ENCODE data around the gene DGCR6L.
"Not testable (repeated sequence)": the region's sequence is repeated elsewhere in the genome, so short reads cannot be mapped to it uniquely, and the experiment has no call there.

DNA sequence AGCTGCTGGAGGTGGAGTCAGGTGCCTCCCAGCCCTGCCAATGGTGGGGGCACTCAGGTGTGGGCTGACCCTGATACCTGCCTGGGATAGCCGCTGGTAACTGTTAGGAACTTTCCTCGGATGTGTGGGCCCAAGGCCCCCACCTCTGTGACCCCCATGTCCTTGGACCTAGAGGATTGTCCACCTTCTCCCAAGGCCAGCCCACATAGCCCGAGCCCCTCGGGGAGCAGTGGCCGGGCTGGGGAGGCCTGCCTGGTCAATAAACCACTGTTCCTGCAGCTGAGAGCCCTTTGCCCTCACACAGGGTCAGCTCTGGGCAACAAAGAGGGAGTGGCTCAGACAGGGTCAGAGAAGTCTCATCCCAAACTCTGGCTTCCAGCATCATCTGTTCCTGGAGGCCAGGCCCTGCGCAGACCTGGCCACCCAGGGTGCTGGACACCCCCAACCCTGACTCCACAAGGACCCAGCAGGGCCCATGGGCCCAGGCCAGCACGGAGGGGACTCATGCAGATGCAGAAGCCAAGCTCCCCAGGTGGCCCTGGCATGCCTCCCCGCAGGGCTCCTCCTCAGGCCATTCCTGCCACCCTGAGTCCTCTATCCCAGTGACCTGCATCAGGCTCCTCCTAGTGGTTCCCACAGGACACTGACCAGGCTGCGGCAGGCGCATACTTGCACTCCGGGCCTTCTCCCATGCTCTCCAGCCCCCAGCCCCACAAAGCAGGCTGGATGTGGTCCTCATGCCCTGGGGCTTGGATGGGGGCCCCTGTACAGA is 6.4 kb downstream of the DGCR6L start:
- not testable (repeated sequence) for TF ChIP-seq FOS (IDR thresholded peaks at IDR 0.05; ENCODE audit: low read depth, low read length); RAD21 (IDR thresholded peaks at IDR 0.05; ENCODE audit: low read length); POLR2A (IDR thresholded peaks at IDR 0.05; ENCODE audit: low read depth, low read length); SMC3 (IDR thresholded peaks at IDR 0.05; ENCODE audit: low read depth, low read length); CEBPB (IDR thresholded peaks at IDR 0.05; ENCODE audit: low read depth, low read length); RCOR1 (IDR thresholded peaks at IDR 0.05; ENCODE audit: insufficient replicate concordance, low read length)
- TF ChIP-seq, protein P1, sequence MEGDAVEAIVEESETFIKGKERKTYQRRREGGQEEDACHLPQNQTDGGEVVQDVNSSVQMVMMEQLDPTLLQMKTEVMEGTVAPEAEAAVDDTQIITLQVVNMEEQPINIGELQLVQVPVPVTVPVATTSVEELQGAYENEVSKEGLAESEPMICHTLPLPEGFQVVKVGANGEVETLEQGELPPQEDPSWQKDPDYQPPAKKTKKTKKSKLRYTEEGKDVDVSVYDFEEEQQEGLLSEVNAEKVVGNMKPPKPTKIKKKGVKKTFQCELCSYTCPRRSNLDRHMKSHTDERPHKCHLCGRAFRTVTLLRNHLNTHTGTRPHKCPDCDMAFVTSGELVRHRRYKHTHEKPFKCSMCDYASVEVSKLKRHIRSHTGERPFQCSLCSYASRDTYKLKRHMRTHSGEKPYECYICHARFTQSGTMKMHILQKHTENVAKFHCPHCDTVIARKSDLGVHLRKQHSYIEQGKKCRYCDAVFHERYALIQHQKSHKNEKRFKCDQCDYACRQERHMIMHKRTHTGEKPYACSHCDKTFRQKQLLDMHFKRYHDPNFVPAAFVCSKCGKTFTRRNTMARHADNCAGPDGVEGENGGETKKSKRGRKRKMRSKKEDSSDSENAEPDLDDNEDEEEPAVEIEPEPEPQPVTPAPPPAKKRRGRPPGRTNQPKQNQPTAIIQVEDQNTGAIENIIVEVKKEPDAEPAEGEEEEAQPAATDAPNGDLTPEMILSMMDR (conservative IDR thresholded peaks at IDR 0.05; ENCODE audit: low read depth, low read length): not testable (repeated sequence)
